Mammary epithelial cell (primary cell): ENCODE data around the gene SMYD5.
"Not testable (repeated sequence)": the region's sequence is repeated elsewhere in the genome, so short reads cannot be mapped to it uniquely, and the experiment has no call there.

Experiments used
- EZH2 ChIP-seq: IDR thresholded peaks from 2 replicates; pipeline ENCODE4 v1.6.1; 2012; ENCODE audit warnings: low read length, inconsistent platforms, borderline replicate concordance
- TF ChIP-seq, protein P1 (sequence below), 2 donors: IDR thresholded peaks in 1 of 2; conservative IDR thresholded peaks in 1 of 2; 2 replicates each; pipeline ENCODE4 v1.5.1; 2011 to 2012; ENCODE audit warnings: inconsistent platforms in 2 of 2, low read length in 2 of 2, mild to moderate bottlenecking in 2 of 2, control low read depth in 1 of 2, low read depth in 1 of 2; ENCODE audit not compliant: insufficient read depth in 1 of 2; ENCODE audit errors: extremely low read depth in 1 of 2

DNA sequence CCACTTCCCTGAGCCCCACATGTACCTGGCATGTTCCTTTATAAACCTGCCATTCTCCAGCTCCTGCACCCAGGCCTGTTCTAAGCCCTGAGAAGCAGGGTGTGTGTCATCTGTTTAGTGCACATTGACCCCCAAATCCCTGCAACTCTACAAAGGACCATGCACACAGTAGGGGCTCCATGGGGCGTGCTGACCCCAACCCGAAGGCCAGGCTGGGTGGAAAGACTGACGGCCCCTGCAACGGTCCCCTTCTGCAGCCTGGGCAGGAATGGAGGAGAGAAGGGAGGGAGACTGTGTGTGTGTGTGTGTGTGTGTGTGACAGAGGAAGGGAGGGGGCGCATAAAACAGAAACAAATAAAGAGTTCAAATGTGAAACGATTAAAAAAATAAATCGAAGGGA, 43.7 kb upstream of the SMYD5 start:
- TF ChIP-seq, protein P1, sequence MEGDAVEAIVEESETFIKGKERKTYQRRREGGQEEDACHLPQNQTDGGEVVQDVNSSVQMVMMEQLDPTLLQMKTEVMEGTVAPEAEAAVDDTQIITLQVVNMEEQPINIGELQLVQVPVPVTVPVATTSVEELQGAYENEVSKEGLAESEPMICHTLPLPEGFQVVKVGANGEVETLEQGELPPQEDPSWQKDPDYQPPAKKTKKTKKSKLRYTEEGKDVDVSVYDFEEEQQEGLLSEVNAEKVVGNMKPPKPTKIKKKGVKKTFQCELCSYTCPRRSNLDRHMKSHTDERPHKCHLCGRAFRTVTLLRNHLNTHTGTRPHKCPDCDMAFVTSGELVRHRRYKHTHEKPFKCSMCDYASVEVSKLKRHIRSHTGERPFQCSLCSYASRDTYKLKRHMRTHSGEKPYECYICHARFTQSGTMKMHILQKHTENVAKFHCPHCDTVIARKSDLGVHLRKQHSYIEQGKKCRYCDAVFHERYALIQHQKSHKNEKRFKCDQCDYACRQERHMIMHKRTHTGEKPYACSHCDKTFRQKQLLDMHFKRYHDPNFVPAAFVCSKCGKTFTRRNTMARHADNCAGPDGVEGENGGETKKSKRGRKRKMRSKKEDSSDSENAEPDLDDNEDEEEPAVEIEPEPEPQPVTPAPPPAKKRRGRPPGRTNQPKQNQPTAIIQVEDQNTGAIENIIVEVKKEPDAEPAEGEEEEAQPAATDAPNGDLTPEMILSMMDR (conservative IDR thresholded peaks at IDR 0.05 in 1 of 2, IDR thresholded peaks at IDR 0.05 in 1 of 2; ENCODE audit: extremely low read depth in 1 of 2, insufficient read depth in 1 of 2, low read depth in 1 of 2, low read length in 2 of 2): not testable (repeated sequence)
- not testable (repeated sequence) for TF ChIP-seq EZH2
